H9 (cell line): Measurements from ENCODE around the gene LETM1. TPM values are rescaled to one million over a fixed set of nuclear protein-coding genes. Genes with fewer than 3 reads are reported as not detected.

ENCODE experiments used
- DNase-seq: peaks from one replicate; pipeline ENCODE4 v3.0.0-alpha.2; 2017
- H2AFZ ChIP-seq: one replicate; pipeline ENCODE4 v1.6.1; 2013; ENCODE audit warnings: mild to moderate bottlenecking, low read length, control low read depth, moderate library complexity
- H2AK5ac ChIP-seq: 2 replicates; pipeline ENCODE4 v1.6.1; 2013; ENCODE audit warnings: low read length, control low read depth, mixed read lengths; ENCODE audit not compliant: insufficient read length
- H2BK120ac ChIP-seq: one replicate; pipeline ENCODE4 v1.6.1; 2013; ENCODE audit warnings: low read depth, mild to moderate bottlenecking, low read length, control low read depth, inconsistent platforms; ENCODE audit not compliant: poor library complexity, severe bottlenecking
- H2BK12ac ChIP-seq: 2 replicates; pipeline ENCODE4 v1.6.1; 2013; ENCODE audit warnings: low read length, control low read depth, mixed read lengths, low read depth; ENCODE audit not compliant: insufficient read length
- H2BK15ac ChIP-seq: 2 replicates; pipeline ENCODE4 v1.6.1; 2013; ENCODE audit warnings: low read depth, low read length, control low read depth
- H2BK20ac ChIP-seq: one replicate; pipeline ENCODE4 v1.6.1; 2013; ENCODE audit warnings: low read depth, mild to moderate bottlenecking, low read length, control low read depth, inconsistent platforms; ENCODE audit not compliant: poor library complexity, severe bottlenecking
- H2BK5ac ChIP-seq: 2 replicates; pipeline ENCODE4 v1.6.1; 2013; ENCODE audit warnings: low read length, control low read depth, mixed read lengths; ENCODE audit not compliant: insufficient read length
- H3K14ac ChIP-seq: 2 replicates; pipeline ENCODE4 v1.6.1; 2013; ENCODE audit warnings: low read length, control low read depth; ENCODE audit not compliant: insufficient read depth
- H3K18ac ChIP-seq: 2 replicates; pipeline ENCODE4 v1.6.1; 2013; ENCODE audit warnings: low read depth, mild to moderate bottlenecking, mixed read lengths, low read length, control low read depth; ENCODE audit not compliant: insufficient read length
- H3K23ac ChIP-seq: 2 replicates; pipeline ENCODE4 v1.6.1; 2013; ENCODE audit warnings: low read length, control low read depth, mixed read lengths, low read depth; ENCODE audit not compliant: insufficient read length
- H3K23me2 ChIP-seq: 2 replicates; pipeline ENCODE4 v1.6.1; 2013; ENCODE audit warnings: low read depth, mild to moderate bottlenecking, mixed read lengths, low read length, control low read depth; ENCODE audit not compliant: insufficient read length, poor library complexity, severe bottlenecking
- H3K27ac ChIP-seq: 2 replicates; pipeline ENCODE4 v1.5.1; 2013; ENCODE audit warnings: low read length, control low read depth, mixed read lengths, low read depth; ENCODE audit not compliant: insufficient read length
- H3K27me3 ChIP-seq: 2 replicates; pipeline ENCODE4 v1.6.1; 2013; ENCODE audit warnings: low read length, control low read depth, inconsistent platforms; ENCODE audit not compliant: insufficient read depth
- H3K4ac ChIP-seq: 2 replicates; pipeline ENCODE4 v1.6.1; 2013; ENCODE audit warnings: low read depth, mild to moderate bottlenecking, control low read depth, inconsistent platforms, low read length, moderate library complexity
- H3K4me1 ChIP-seq: 2 replicates; pipeline ENCODE4 v1.6.1; 2013; ENCODE audit warnings: low read length, control low read depth, inconsistent platforms; ENCODE audit not compliant: insufficient read depth
- H3K4me2 ChIP-seq: 2 replicates; pipeline ENCODE4 v1.6.1; 2013; ENCODE audit warnings: low read length, control low read depth, mixed read lengths; ENCODE audit not compliant: insufficient read length, insufficient read depth
- H3K56ac ChIP-seq: 2 replicates; pipeline ENCODE4 v1.6.1; 2013; ENCODE audit warnings: low read depth, mild to moderate bottlenecking, mixed read lengths, low read length, control low read depth; ENCODE audit not compliant: insufficient read length
- H3K79me1 ChIP-seq: 2 replicates; pipeline ENCODE4 v1.6.1; 2013; ENCODE audit warnings: low read depth, mild to moderate bottlenecking, moderate library complexity, low read length, control low read depth, inconsistent platforms; ENCODE audit not compliant: insufficient read depth, poor library complexity, severe bottlenecking
- H3K79me2 ChIP-seq: 2 replicates; pipeline ENCODE4 v1.6.1; 2013; ENCODE audit warnings: low read length, control low read depth, inconsistent platforms; ENCODE audit not compliant: insufficient read depth
- H3K9ac ChIP-seq: 2 replicates; pipeline ENCODE4 v1.6.1; 2013; ENCODE audit warnings: low read length, control low read depth, mixed read lengths; ENCODE audit not compliant: insufficient read length; ENCODE audit errors: extremely low read depth
- H3K9me3 ChIP-seq: one replicate; pipeline ENCODE4 v1.6.1; 2013; ENCODE audit warnings: low read depth, low read length, inconsistent platforms; ENCODE audit not compliant: control insufficient read depth
- H3T11ph ChIP-seq: one replicate; pipeline ENCODE4 v1.6.1; 2013; ENCODE audit warnings: mild to moderate bottlenecking, low read length, control low read depth, inconsistent platforms
- H4K20me1 ChIP-seq: one replicate; pipeline ENCODE4 v1.6.1; 2013; ENCODE audit not compliant: control insufficient read depth, insufficient read length, insufficient read depth
- H4K5ac ChIP-seq: 2 replicates; pipeline ENCODE4 v1.6.1; 2013; ENCODE audit warnings: low read depth, mild to moderate bottlenecking, mixed read lengths, low read length, control low read depth; ENCODE audit not compliant: insufficient read length
- H4K8ac ChIP-seq: replicated peaks from 2 replicates; pipeline ENCODE4 v1.6.1; 2013; ENCODE audit warnings: low read length, control low read depth, mixed read lengths, low read depth; ENCODE audit not compliant: insufficient read length
- H4K91ac ChIP-seq: 2 replicates; pipeline ENCODE4 v1.6.1; 2013; ENCODE audit warnings: low read depth, mild to moderate bottlenecking, moderate library complexity, mixed read lengths, low read length, control low read depth; ENCODE audit not compliant: insufficient read length
- H3K27ac Mint-ChIP-seq, 3 experiments: 2 replicates in 2 of 3; 3 replicates in 1 of 3; pipeline ENCODE4 v1.8.0; 2020 to 2021; ENCODE audit warnings: mixed read lengths in 3 of 3, mild to moderate bottlenecking in 1 of 3, moderate library complexity in 1 of 3
- H3K27me3 Mint-ChIP-seq: 2 replicates; pipeline ENCODE4 v1.8.0; 2021; ENCODE audit warnings: low read depth, mild to moderate bottlenecking, moderate library complexity, mixed read lengths
- H3K36me3 Mint-ChIP-seq, 3 experiments: 2 replicates in 2 of 3; 3 replicates in 1 of 3; pipeline ENCODE4 v1.8.0; 2020 to 2021; ENCODE audit warnings: low read depth in 3 of 3, mixed read lengths in 3 of 3; ENCODE audit not compliant: insufficient read depth in 1 of 3
- H3K4me1 Mint-ChIP-seq, 2 experiments: 2 replicates each; pipeline ENCODE4 v1.8.0; 2020; ENCODE audit warnings: mixed read lengths in 2 of 2
- H3K4me3 Mint-ChIP-seq, 2 experiments: 2 replicates in 1 of 2; 3 replicates in 1 of 2; pipeline ENCODE4 v1.8.0; 2020 to 2021; ENCODE audit warnings: mild to moderate bottlenecking in 2 of 2, mixed read lengths in 2 of 2, moderate library complexity in 1 of 2
- H3K9me3 Mint-ChIP-seq, 2 experiments: 2 replicates in 1 of 2; 3 replicates in 1 of 2; pipeline ENCODE4 v1.8.0; 2020; ENCODE audit warnings: mild to moderate bottlenecking in 2 of 2, mixed read lengths in 2 of 2, moderate library complexity in 1 of 2
- CTCF ChIP-seq: fragments of 200-600 bp; sonication (generic); conservative IDR thresholded peaks from 3 replicates; pipeline ENCODE4 v1.8.0; 2021; ENCODE audit warnings: antibody characterized with exemption, mild to moderate bottlenecking
- WGBS: extraction: QIAGEN DNeasy Blood & Tissue Kit; methylation state at CpG from one replicate; pipeline ENCODE4 v1.1.7; 2013; ENCODE audit warnings: missing lambda C conversion rate, low lambda C conversion rate, mixed read lengths; ENCODE audit not compliant: insufficient read length; ENCODE audit errors: extremely low coverage; 5-methylcytosine and 5-hydroxymethylcytosine counted together
- total RNA-seq: library from RNA; stranded (reverse); gene quantifications from 2 replicates; pipeline ENCODE4 v1.2.1, GENCODE V29; 2021

LETM1 gene
- total RNA-seq, 1 experiment from 2014 or later: 43.4 TPM

GRCh38 chr4:1857931-1858330, 2.0 kb upstream of the LETM1 start:
- Histone ChIP-seq H3T11ph (no peak overlapping the region), H3K23me2 (peaks cover 13% of the 10 kb centered on the region), H2BK20ac (no peak overlapping the region), H3K79me1 (no peaks in the 10 kb centered on the region), H3K27ac (no peak overlapping the region), H3K9me3 (no peaks in the 10 kb centered on the region), H4K8ac (no peak overlapping the region), H3K9ac (no peak overlapping the region), H3K4ac (no peak overlapping the region), H2AK5ac (no peak overlapping the region), H2BK15ac (no peak overlapping the region), H3K14ac (no peak overlapping the region), H3K4me2 (no peak overlapping the region), H3K79me2 (no peaks in the 10 kb centered on the region; the same call in 1 of the 2 replicates), H2BK120ac (no peak overlapping the region), H3K4me1 (no peaks in the 10 kb centered on the region), H3K27me3 (peaks cover 56% of the 10 kb centered on the region), H4K91ac (no peak overlapping the region), H3K23ac (no peak overlapping the region), H4K20me1 (peaks cover 2% of the 10 kb centered on the region), H4K5ac (no peak overlapping the region), H2BK12ac (no peak overlapping the region), H2AFZ (no peak overlapping the region), H2BK5ac (no peak overlapping the region), H3K18ac (no peak overlapping the region), H3K56ac (no peak overlapping the region)
- H3K9me3 Mint-ChIP-seq: no peaks in the 10 kb centered on the region
- H3K4me1 Mint-ChIP-seq: peaks cover 6 to 21% of the 10 kb centered on the region in 2 experiments
- WGBS: no CpG with 5 or more reads among the region's 5 CpGs
- no peak overlapping the region for H3K27ac Mint-ChIP-seq
- peaks cover 72% of the 10 kb centered on the region for H3K27me3 Mint-ChIP-seq
- peak overlapping the region in 1 of 2 experiments; percentile 79; a peak in 1 of 5 replicates for H3K4me3 Mint-ChIP-seq
- peaks cover 4 to 5% (median 5%) of the 10 kb centered on the region in 3 experiments; a peak in 6 of 7 replicates for H3K36me3 Mint-ChIP-seq
- DNase-seq: no peak
- no peak for TF ChIP-seq CTCF
